Central memory CD8-positive, alpha-beta T cell (primary cell): ENCODE data around the gene IGSF22.
A peak's percentile ranks its signal among the peaks of the same experiment; 100 is the strongest.

Experiments
- ATAC-seq: fragments of 150-1000 bp; cut with Tn5 transposase; replicated peaks from 2 replicates; pipeline ENCODE4 v1.10.0; 2022; ENCODE audit warnings: mild to moderate bottlenecking, moderate FRiP score, moderate number of reproducible peaks; ENCODE audit not compliant: poor library complexity, severe bottlenecking; ENCODE audit errors: extremely low read depth
- DNase-seq, 2 donors: peaks; one replicate each; pipeline ENCODE4 v3.0.0; 2021; ENCODE audit warnings: low spot score in 2 of 2
- H3K27ac Mint-ChIP-seq: one replicate; pipeline ENCODE4 v1.8.0; 2022; ENCODE audit warnings: low read depth, mild to moderate bottlenecking, moderate library complexity, mixed read lengths
- H3K27me3 Mint-ChIP-seq: one replicate; pipeline ENCODE4 v1.8.0; 2022; ENCODE audit warnings: mixed read lengths
- H3K36me3 Mint-ChIP-seq: one replicate; pipeline ENCODE4 v1.8.0; 2022; ENCODE audit warnings: mild to moderate bottlenecking, moderate library complexity, mixed read lengths; ENCODE audit not compliant: insufficient read depth
- H3K4me1 Mint-ChIP-seq: one replicate; pipeline ENCODE4 v1.8.0; 2022; ENCODE audit warnings: mixed read lengths
- H3K4me3 Mint-ChIP-seq: one replicate; pipeline ENCODE4 v1.8.0; 2022; ENCODE audit warnings: mild to moderate bottlenecking, moderate library complexity, mixed read lengths
- H3K9me3 Mint-ChIP-seq: one replicate; pipeline ENCODE4 v1.8.0; 2022; ENCODE audit warnings: mixed read lengths

Gene IGSF22

GRCh38 chr11:18704045-18704645 lies 21.8 kb downstream of the IGSF22 start:
- peaks cover 9% of the 10 kb centered on the region for H3K36me3 Mint-ChIP-seq
- no peak for ATAC-seq
- H3K27me3 Mint-ChIP-seq = peaks cover 11% of the 10 kb centered on the region
- no peak for DNase-seq
- peaks cover 24% of the 10 kb centered on the region for H3K4me1 Mint-ChIP-seq
- no peak overlapping the region for H3K27ac Mint-ChIP-seq
- no peaks in the 10 kb centered on the region for H3K9me3 Mint-ChIP-seq
- H3K4me3 Mint-ChIP-seq = no peak overlapping the region

- DNase-seq (no peak), ATAC-seq (no peak)
- Mint-ChIP-seq H3K4me1 (peaks cover 29% of the 10 kb centered on the region), H3K4me3 (no peak overlapping the region), H3K27me3 (peaks cover 11% of the 10 kb centered on the region), H3K9me3 (no peaks in the 10 kb centered on the region), H3K27ac (no peak overlapping the region), H3K36me3 (peaks cover 11% of the 10 kb centered on the region)
These were observed 22.8 kb downstream of the IGSF22 start for GRCh38 chr11:18703001-18703763.

GRCh38 chr11:18701614-18702216 lies 24.3 kb downstream of the IGSF22 start:
- Mint-ChIP-seq H3K4me3 (no peak overlapping the region), H3K36me3 (peaks cover 9% of the 10 kb centered on the region), H3K27me3 (peaks cover 5% of the 10 kb centered on the region), H3K27ac (no peak overlapping the region), H3K9me3 (no peaks in the 10 kb centered on the region), H3K4me1 (peaks cover 30% of the 10 kb centered on the region)
- ATAC-seq = no peak
- no peak for DNase-seq

DNA sequence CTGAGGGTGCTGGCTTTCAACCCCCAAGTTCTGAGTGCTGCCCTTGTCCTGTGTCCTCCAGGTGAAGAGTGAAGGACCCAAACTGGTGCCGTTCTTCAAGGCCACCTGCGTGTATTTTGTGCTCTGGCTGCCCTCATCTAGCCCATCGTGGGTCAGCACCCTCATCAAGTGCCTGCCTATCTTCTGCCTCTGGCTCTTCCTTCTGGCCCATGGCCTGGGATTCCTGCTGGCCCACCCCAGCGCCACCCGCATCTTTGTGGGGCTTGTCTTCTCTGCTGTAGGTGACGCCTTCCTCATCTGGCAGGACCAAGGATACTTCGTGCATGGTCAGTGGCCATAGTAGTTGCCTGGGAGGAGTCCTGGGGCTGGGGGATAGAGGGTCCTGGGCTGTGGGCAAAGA lies 25.1 kb downstream of the IGSF22 start:
- no peak overlapping the region for H3K4me3 Mint-ChIP-seq
- H3K36me3 Mint-ChIP-seq = peaks cover 5% of the 10 kb centered on the region
- no peaks in the 10 kb centered on the region for H3K9me3 Mint-ChIP-seq
- DNase-seq = no peak
- no peak overlapping the region for H3K27ac Mint-ChIP-seq
- no peak for ATAC-seq
- peaks cover 24% of the 10 kb centered on the region for H3K4me1 Mint-ChIP-seq
- no peaks in the 10 kb centered on the region for H3K27me3 Mint-ChIP-seq

DNA sequence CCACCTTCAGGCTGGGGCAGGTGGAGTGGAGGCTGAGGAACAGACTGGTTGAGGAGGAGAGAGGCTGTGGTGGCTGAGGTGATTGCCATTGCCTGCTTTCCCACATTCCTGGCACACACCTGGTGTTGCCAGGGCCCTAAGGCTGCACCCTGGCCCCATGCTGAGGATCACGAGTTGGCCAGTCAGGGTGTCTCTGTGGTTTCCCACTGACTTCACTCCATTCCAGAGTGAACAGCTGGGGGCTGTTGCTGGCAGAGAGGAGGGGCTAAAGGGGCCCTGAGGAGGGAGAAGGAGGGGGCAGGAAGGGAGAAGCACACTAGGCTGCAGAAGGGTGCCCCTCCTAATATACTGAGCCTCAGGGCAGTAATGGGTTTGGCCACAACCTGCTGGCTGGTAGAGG lies 25.6 kb downstream of the IGSF22 start:
- H3K9me3 Mint-ChIP-seq = no peaks in the 10 kb centered on the region
- no peak for ATAC-seq
- H3K4me3 Mint-ChIP-seq = peak overlapping the region; percentile 70

DNA sequence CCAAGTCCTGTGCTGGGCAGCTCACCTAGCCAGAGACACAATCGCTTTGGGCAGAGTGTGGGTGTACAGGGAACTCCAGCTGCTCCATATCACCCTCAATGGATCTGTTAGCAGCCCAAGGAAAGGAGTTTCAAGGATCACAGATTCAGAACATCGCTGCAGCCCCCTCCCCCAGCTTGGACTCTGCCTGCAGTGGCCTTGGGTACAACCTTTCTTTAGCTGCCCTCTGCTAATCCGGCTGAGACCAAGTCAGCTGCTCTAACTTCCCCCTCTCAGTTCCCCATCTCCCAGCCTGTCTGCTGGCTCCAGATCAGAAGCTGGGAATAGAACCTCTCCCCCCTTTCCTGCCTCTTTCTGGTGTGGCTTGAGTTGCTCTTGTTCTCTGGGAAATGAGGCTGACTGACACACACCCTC lies 26.1 kb downstream of the IGSF22 start:
- Mint-ChIP-seq H3K4me1 (peaks cover 24% of the 10 kb centered on the region), H3K4me3 (peak overlapping the region; percentile 70), H3K36me3 (peaks cover 5% of the 10 kb centered on the region), H3K27ac (no peak overlapping the region), H3K9me3 (no peaks in the 10 kb centered on the region), H3K27me3 (no peaks in the 10 kb centered on the region)
- DNase-seq = no peak
- ATAC-seq = no peak

More for the DNA sequence above, 25.6 kb downstream of the IGSF22 start:
- no peak for DNase-seq
- Mint-ChIP-seq H3K27me3 (no peaks in the 10 kb centered on the region), H3K36me3 (peaks cover 5% of the 10 kb centered on the region), H3K4me1 (peaks cover 24% of the 10 kb centered on the region), H3K27ac (no peak overlapping the region)

DNA sequence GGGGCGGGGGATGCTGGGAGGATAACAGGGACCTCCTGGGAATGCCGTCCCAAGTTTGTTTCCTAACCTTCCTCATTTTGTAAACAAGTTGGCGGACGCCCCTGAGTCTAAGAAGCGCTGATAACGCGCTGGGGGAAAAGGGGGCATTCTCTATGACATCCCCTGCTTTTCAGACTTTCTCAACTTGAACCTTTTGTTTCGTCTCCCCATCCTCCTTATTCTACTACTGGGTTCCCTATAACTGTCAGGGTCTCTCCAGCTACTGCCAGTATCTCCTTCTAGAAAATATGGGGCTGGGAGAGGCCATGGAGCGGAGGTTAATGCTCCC lies 26.8 kb downstream of the IGSF22 start:
- no peak for ATAC-seq

DNA sequence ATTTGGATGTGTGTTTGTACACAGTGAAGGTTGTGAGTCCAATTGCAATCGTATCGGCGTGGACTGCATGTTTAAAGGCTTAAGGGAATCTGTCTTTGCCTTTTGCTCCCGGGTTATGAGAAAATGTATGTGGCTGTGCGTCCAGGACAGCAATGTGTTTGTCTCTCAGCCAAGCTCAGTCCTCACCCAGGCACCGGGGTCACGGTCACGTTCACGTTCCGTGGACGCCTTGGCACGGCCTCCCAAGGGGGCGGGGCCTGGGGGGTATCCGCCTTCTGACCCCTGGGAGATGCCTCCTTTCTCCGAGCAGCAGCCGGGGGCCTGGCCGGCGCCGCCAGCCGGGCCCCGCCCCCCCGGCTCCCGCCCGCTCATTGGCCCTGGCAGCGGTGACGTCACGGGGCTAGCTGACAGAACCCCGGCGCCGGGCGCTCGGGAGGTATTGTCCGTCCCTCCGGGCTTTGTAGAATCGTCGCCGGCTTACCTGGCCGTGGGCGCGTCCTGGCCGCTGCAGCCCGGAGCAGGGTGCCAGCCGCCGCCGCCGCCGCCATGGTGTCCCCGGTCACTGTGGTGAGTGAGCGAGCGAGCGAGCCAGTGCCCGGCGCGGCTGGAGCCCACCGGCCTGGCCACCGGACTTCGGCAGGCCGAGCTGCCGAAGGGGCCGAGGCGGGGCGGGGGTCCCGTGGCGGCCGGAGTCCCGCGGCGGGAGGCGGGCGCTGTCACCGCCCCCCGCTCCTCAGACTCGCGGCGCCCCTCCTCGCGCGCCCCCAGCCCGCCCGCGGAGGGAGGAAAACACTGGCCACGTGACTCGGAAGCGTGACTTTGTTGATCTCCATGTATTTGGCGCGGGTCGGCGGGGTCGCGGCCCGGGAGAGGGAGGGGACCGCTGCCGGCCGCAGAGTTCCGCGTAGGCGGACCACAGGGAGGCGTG lies 27.4 kb downstream of the IGSF22 start, which contains the start of gene TMEM86A:
Gene TMEM86A (plus strand): TSS at position 439 of the 928 bp plus-strand sequence. CDS start 108 bp downstream, at position 547.
- Mint-ChIP-seq H3K9me3 (no peaks in the 10 kb centered on the region), H3K27ac (peak within 1 kb of the TSS; percentile 63), H3K27me3 (no peaks in the 10 kb centered on the region), H3K4me1 (peaks cover 24% of the 10 kb centered on the region), H3K36me3 (peaks cover 5% of the 10 kb centered on the region), H3K4me3 (peak within 1 kb of the TSS; percentile 70)
- ATAC-seq = peak; percentile 89
- DNase-seq = peak; percentile 77 to 81

More for the DNA sequence above, 26.8 kb downstream of the IGSF22 start:
- peak overlapping the region; percentile 63 for H3K27ac Mint-ChIP-seq
- no peak for DNase-seq
- H3K36me3 Mint-ChIP-seq = peaks cover 5% of the 10 kb centered on the region
- no peaks in the 10 kb centered on the region for H3K27me3 Mint-ChIP-seq
- H3K9me3 Mint-ChIP-seq = no peaks in the 10 kb centered on the region
- H3K4me3 Mint-ChIP-seq = peak overlapping the region; percentile 70
- peaks cover 24% of the 10 kb centered on the region for H3K4me1 Mint-ChIP-seq

DNA sequence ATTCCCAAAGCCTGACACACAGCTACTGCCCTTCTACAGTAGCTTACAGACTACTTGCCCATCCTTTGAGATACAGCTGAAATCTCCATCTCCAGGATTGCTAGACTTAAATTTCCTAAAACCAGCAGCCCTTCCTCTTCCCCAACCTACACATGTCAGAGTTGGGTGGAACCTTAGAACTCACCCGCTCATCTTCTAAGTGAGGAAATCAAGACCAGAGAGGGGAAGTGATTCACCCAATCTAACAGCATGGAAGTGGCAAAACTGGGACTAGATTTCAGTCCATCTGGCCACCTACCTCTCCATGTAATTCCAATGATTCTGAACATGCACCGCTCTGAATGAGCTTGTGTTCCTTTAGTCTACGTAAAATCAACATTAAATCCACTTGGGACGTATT lies 28.4 kb downstream of the IGSF22 start:
- Mint-ChIP-seq H3K4me3 (peak overlapping the region; percentile 70), H3K27me3 (no peaks in the 10 kb centered on the region), H3K36me3 (peaks cover 5% of the 10 kb centered on the region), H3K4me1 (peaks cover 24% of the 10 kb centered on the region), H3K9me3 (no peaks in the 10 kb centered on the region), H3K27ac (peak overlapping the region; percentile 63)
- no peak for DNase-seq
- ATAC-seq = no peak

DNA sequence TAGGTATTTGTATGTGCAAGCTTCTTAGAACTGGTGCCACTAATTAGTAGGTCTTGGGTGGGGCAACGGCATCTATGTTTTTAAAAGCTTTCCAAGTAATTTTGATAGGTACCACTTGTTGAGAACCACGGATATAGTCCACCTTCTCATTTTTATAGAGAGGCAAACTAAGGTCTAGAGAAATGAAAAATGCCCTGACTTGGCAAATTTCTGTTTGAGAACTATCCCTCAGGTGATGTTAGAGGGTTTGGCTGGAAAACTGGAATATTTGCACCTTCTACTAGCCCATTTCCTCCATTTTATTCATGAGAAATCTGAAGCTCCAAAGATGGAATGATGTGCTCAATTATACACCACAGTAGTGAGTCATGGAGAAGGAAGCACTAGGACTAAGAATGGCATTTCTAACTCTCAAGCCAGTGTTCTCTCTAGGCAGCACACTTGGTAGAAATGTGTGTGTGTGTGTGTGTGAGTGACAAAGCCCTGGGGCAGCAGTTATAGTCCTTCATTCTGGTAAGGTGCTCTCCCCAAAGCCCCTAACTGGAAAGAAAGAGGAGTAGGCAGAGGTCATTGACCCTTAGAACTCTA lies 29.3 kb downstream of the IGSF22 start:
- ATAC-seq (no peak), DNase-seq (no peak)
- no peak overlapping the region for H3K27ac Mint-ChIP-seq
- no peak overlapping the region for H3K4me3 Mint-ChIP-seq
- H3K9me3 Mint-ChIP-seq = no peaks in the 10 kb centered on the region
- peaks cover 24% of the 10 kb centered on the region for H3K4me1 Mint-ChIP-seq
- no peaks in the 10 kb centered on the region for H3K27me3 Mint-ChIP-seq
- peaks cover 5% of the 10 kb centered on the region for H3K36me3 Mint-ChIP-seq

DNA sequence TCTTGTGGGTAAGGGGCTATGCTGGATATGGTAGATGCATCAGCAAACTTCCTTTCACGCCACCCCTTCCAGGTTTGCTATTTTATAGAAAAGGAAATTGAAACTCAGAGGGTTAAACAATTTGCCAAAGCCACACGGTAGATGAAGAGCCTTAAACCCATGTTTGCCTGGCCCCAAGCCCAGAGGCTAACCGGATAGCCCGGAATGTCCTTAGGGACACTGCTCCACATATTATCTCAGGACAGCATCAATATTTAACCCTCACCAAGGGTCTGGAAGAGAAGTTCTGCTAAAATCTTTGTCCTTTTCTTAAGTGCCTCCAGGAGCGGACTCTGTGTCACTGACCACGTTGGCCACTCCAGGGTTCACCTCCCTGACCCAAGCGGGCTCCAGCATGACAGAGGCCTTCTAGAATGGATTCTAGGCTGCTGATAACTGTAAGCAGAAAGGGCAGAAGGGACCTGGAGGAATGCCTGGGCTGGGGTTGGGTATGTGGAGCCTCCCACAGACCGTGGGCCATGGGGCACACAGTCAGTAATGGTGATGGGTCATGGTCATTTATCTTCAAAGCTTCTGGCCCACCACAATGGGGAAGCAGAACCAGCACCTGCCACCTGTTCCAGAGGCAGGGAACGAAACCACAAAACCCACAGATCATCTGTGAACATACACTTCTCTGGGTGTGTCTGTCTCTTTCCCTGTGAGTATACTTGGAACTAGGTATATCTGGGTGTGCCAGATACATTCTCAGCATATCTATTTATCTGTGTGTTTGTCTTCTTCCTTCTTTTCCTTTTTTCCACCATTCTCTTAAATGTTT lies 32.8 kb downstream of the IGSF22 start:
- Mint-ChIP-seq H3K27me3 (no peaks in the 10 kb centered on the region), H3K9me3 (no peaks in the 10 kb centered on the region), H3K4me1 (peaks cover 5% of the 10 kb centered on the region), H3K4me3 (no peak overlapping the region), H3K36me3 (no peaks in the 10 kb centered on the region), H3K27ac (no peak overlapping the region)
- no peak for DNase-seq
- ATAC-seq = no peak
